HG02970 (cell line): Measurements from ENCODE around the gene ZNF469.
"Not testable (repeated sequence)": the region's sequence is repeated elsewhere in the genome, so short reads cannot be mapped to it uniquely, and the experiment has no call there.

Experiments
- ATAC-seq: cut with Tn5 transposase; IDR thresholded peaks from one replicate; pipeline ENCODE4 v1.9.1; 2021; ENCODE audit warnings: mild to moderate bottlenecking, moderate library complexity, moderate number of reproducible peaks; ENCODE audit not compliant: unreplicated experiment, low FRiP score

The ZNF469 gene

DNA sequence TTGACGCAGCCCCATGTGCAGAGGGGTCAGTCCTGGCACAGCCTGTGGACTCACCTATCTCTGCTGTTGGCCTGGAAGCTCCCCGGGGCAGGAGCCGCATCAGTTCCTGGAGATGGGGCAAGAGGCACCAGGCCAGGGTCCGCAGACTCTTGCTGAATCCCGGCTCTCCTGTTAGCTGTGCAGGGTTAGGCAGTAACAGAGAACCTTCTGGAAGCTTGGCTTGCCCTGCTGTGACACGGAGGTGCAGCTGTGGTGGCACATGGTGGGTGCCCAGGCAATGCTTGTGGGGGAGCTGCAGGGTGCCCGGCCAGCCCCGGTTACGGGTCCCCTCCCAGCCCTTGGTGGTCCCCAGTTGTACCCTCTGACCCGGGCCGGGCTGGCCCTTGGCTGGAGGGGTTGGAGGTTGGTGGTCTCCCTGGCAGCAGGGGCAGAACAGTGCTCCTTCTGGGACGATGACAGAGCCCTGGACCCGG, 26.0 kb upstream of the ZNF469 start:
- no peak for ATAC-seq

DNA sequence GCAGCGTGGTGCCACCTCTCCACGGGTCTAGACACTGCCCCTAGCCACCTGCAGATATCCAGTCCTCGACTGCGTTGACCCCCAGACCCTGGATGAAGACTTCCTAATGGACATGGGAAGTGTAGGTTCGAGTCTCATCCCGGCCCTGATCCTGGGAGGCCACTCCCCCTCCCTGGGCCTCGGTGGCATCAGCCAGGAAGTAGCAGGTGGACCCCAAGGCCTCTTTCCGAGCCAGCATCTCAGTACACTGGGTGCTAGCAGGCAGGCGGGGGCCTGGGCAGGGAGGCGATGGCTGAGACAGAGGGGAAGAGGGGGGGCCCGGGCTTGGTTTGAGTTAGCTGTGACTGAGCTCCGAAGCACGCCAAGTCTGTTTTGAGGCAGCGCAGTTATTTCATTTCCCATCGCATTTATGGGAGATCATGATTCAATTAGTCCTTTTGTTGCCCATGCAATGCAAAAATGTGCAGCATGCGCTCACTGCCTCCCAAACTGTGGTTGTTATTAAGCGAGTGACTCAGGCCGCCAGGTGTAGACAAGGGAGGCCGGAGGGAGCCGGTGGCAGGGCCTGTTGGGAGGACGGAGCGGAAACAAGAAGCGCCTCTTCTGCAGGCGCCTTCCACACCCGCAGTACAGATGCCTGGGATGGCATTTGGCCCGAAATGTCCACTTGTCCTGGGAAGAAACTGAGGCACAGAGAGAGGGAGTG, 25.3 kb upstream of the ZNF469 start:
- no peak for ATAC-seq

DNA sequence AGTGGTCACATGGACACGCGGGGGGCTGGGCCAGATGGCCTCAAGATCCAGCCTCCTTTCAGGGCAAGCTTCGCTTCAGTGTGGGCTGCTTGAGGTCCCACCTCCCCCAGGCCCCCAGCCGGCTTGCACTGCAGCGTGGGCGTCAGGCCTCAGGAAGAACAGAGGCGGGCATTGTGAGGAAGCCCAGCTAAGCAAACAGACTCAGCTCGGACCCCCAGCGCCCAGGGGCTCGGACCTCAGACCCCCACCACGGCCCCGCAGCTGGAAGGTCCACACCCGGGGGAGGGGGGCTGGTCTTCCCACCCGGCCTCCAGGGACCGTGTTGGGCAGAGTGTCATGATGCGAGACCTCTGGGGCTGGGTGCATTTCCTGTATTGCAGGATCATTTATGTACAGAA, 24.7 kb upstream of the ZNF469 start:
- no peak for ATAC-seq

DNA sequence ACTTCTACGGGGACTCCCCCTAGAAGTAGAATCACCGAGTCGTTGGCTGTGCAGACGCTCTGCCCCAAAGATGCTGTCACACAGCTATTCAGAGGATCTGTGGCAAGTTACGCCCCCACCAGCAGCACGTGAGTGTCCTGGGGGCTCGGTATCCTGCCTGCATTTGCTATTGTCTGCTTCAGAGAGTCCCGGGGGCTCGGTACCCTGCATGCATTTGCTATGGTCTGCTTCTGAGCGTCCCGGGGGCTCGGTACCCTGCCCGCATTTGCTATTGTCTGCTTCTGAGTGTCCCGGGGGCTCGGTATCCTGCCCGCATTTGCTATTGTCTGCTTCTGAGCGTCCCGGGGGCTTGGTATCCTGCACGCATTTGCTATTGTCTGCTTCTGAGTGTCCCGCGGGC, 23.8 kb upstream of the ZNF469 start:
- no peak for ATAC-seq

DNA sequence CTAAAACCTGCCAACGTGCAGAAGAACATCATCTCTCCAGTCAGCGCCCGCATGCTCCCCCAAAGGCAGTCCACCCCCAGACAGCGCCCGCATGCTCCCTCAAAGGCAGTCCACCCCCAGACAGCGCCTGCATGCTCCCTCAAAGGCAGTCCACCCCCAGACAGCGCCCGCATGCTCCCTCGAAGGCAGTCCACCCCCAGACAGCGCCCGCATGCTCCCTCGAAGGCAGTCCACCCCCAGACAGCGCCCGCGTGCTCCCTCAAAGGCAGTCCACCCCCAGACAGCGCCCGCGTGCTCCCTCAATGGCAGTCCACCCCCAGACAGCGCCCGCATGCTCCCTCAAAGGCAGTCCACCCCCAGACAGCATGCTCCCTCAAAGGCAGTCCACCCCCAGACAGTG, 22.4 kb upstream of the ZNF469 start:
- not testable (repeated sequence) for ATAC-seq

DNA sequence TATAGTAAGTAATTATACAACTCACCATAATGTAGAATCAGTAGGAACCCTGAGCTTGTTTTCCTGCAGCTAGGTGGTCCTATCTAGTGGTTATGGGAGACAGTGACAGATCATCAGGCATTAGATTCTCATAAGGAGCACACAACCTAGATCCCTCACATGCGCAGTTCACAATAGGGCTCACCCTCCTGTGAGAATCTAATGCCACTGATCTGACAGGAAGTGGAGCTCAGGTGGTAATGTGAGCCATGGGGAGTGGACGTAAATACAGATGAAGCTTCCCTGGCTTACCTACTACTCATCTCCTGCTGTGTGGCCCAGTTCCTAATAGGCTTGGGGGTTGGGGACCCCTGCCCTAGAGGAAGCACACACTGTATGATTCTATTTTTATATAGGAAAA, 21.8 kb upstream of the ZNF469 start:
- ATAC-seq = no peak

DNA sequence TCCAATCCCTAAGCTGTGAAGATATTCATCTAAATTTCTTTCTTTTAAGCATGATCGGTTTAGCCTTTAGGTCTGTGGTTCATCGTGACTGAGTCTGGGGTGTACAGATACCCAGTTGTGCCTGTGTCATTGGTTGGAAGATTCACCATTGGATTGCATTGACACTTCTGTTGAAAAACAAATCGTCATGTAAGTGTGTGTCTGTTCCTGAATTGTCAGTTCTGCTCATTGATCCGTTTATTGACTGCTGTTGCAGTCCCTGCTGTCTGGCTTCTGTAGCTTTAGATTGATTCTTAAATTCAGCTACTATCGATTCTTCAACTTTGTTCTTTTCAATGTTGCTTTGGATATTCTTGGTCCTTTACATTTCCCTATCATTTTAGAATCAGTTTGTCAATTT, 21.0 kb upstream of the ZNF469 start:
- no peak for ATAC-seq

DNA sequence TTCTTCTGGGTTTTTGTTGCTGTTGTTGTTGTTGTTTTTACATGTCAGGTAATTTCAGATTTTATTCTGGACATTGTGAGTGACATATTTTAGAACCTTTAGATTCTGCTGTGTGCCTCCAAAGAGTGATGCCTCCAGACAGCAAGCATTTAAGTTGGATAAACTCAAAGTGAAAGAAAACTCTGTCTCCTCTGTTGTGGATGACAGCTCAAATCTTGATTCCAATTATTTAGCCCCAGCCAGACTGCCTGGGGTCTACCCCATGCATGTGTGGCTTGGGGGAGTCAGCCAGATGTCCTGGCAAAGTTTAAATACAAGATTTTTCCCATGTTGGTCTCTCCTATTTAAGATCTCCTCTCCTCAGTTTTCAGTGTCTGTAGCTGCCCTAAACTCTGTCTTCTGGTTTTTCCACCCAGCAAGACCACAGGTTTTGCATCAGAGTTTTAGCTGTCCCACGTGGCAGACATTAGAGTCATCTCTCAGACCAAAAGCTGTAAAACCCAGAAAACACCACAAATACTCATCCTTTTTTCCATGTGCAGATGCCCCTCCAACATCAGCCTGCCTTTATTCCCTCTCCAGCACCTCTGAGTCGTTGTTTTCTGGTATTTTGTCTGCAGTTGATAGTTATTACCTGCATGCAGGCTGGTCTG, 19.4 kb upstream of the ZNF469 start:
- no peak for ATAC-seq

DNA sequence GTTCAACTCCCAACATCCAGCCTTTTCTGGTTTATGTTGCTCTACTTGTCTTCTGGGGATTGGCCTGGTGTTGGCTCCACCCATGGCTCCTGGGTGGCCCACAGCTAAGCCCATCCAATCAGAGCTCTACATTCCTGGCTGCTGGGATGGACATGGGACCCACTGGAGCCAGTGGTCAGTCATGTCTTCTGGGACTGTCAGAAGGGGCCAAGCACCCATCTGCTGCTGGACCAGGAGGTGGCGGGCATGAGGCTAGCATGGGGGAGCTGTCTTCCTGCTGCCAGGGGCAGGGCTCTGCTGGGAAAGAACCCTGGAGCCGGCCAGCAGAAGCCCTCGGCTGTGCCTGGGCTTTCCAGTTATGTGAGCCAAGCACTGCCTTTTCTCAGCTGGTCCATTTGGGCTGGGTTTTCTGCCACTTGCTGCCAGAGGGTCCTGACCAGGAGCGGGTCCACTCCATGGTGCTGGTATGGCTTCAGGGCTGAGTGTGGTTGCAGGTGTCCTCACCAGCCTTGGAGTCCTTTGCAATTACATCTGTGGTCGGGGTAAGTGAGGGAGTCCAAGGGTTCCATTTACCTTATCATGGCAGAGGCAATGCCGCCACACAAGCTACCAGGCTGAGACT, 17.4 kb upstream of the ZNF469 start:
- ATAC-seq = no peak

DNA sequence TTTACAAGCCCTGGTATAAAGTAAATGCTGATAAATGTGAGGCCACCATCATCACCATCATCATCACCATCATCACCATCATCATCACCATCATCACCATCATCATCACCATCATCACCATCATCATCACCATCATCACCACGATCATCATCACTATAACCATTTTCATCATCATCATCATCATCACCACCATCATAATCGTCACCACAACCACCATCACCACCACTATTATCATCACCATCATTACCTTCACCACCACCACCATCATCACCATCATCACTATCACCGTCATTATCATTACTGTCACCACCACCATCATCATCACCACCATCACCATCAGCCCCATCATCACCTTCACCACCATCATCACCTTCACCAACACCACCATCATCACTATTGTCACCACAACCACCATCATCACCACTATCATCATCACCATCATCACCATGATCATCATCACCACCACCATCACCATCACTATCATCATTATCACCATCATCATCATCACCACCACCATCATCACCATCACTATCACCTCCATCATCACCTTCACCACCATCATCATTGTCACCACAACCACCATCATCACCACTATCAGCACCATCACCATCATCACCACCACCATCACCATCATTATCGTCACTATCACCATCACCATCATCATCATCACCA, 16.6 kb upstream of the ZNF469 start:
- ATAC-seq = no peak

DNA sequence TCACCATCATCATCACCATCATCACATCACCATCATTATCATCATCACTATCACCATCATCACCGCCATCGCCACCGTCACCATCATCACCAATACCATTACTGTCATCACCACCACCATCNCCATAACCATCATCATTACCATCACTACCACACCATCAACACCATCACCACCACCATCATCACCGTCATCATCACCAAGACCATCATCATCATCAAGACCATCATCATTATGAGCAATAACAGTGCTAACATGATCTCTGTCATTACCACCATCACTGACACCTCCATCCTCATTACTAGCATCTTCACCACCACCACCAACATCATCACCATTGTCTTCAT, 16.1 kb upstream of the ZNF469 start:
- ATAC-seq = no peak

DNA sequence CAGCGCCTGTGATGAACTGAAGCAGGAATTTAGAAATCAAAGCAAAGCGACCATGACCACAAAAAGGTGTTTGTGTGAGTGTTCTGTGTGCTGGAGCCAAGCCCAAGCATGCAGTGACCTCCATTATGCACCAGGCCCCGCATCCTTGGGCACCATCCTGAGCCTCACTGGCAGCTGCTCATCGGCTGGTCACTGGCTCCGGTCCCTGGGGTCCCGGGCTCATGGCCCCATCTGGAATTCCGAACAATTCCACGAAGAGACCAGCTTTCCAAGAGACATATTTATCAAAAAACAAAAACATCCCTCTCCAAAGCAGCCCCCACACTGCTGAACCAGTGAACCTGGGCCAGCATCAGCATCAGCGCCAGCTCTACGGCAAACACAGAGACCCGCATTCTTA, 15.2 kb upstream of the ZNF469 start:
- no peak for ATAC-seq

DNA sequence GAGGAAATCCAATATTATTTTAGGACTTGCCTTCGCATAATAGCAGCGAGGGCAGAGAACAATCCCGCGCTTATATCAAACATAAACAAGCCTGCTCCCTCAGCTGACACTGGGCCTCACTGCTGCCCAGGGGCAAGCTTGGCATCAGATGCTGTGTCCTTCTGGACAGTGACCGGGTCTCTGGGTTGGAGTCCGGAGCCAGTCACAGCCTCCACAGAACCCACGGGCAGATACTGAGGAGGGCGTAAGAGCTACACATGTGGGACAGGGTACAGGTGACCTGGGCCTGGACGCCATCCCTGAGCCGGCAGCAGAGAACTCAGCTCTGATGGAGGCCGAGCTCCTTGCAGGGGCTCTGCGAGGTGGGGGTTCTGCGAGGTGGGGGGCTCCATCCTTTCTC, 14.7 kb upstream of the ZNF469 start:
- no peak for ATAC-seq

DNA sequence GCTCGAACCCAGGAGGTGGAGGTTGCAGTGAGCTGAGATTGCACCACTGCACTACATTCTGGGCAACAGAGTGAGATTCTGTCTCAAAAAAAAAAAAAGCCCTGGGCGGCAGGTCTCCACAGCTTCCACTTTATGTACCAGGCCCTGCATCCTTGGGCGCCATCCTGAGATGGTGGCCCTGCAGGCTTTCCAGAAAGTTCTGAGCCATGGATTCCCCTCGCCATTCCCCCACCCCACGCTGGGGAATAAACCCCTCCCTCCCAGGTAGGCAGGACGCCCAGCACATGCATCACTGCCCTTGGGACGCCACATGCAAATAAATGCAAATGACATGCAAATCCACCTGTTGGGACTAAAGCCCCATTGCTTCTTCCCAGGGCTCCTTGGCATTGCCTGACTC, 13.8 kb upstream of the ZNF469 start:
- ATAC-seq = no peak

DNA sequence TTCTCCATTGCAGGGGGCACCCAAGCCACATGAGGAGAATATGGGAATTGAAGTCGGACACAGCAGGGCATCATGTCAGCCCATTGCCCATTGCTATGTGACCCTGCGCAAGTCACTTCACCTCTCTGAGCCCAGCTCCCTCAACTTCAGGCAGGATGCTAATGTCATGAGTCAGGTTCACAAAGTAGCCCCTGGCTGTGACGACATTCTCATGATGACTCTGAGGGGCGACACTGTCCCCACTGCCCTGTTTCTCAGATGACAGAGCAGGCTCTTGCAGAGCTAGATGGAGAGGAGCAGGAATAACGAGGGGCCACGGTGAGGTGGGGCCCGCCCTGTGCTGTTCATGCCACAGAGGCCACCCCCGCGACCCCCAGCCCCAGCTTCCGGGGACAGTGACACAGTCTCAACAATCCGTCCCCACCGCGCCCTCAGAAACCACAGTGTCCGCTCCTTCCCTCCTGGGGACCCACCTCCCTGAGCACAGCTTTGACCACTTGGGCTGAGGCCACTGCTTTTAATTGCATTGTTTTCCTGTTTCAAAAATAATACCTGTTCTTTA, 13.2 kb upstream of the ZNF469 start:
- ATAC-seq = no peak

DNA sequence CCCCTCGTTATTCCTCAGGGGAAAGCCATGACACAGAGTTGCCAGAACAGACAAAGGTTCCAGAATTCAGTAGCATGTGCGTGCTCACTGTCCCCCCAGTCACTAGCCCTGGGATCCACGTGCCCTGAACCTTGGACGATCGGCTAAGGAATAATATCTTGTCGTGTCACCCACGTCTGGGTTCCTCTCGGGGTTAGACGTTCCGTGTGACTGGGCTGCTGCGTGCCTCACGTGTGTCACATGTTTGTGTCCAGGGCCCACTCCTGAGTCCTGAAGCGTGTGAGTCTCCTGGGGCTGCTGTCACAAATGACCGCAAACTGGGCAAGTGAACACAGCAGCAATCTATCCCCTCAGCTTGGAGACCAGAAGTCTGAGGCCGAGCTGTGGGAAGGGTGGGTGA, 12.4 kb upstream of the ZNF469 start:
- ATAC-seq = no peak

DNA sequence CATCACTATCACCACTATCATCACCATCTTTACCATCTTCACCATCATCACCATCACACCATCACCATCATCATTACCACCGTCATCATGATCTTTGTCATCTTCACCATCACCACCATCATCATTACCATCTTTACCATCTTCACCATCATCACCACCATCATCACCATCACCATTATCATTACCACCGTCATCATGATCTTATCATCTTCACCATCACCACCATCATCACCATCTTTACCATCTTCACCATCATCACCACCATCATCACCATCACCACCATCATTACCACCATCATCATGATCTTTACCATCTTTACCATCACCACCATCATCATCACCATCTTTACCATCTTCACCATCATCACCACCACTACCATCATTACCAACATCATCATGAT, 10.2 kb upstream of the ZNF469 start:
- ATAC-seq = no peak

DNA sequence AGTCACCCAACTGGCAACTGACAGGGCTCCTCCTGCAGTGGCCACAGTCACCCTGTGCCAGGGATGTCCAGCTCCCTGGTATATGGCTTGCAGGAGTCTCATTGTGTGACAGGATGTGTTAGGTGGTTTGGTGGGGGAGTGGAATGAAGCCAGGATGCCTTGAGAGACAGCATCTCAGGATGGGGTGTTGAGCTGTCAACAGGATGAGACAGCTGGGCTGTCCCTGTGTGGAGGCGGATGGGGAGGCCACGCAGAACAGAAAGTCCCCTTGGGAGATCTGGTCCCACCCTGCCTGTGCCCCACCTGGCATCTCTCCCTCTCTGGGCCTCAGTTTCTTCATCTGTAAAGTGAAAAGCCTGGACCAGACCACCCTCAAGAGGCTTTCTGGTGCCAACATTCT, 9.5 kb upstream of the ZNF469 start:
- ATAC-seq = no peak

DNA sequence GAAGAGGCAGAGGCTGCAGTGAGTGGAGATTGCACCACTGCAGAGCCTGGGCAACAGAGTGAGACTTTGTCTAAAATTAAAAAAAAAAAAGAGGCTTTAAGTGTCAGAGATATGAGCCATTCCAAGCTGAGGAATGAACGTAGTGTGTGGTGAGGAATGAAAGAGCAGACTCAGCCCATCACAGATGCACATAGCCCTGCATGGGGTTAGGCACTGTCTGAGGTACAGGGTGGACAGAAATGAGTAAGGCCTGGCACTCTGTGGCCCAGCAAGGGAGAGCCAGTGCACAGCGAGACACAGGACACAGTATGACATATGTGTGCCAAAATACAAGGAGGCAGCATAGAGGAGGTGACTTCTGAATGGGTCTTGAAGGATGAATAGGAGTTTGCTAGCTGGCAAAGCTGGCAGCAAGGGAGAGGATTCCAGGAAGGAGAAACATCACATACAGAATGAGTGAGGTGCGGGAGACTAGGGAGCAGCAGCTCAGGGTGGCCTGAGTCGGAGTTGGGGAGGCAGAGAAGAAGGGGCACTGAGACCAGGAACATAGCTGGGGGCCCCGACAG, 8.7 kb upstream of the ZNF469 start:
- no peak for ATAC-seq

DNA sequence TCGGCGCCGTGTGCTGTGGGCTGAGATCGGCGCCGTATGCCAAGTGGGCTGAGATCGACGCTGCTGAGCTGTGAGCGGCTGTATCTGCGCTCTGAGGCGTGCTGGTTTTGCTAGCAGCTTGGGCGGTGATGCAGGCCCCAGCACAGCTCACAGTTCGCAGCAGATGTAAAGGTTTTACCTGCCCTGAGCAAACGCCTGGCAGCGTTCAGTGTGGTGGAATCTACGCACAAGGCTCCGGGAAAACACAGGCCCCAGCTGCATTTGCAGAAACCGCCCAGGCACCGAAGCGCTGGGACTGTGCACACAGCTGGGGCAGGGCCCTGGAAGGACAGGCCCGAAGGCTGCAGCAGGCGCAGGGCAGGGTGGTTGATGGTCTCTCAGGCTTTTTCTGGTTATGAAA, 8.0 kb upstream of the ZNF469 start:
- no peak for ATAC-seq
